ENCODE data around the gene ARHGDIG. TPM values are rescaled to one million over a fixed set of nuclear protein-coding genes. Genes with fewer than 3 reads are reported as not detected.
"Not testable (repeated sequence)": the region's sequence is repeated elsewhere in the genome, so short reads cannot be mapped to it uniquely, and the experiment has no call there.

ARHGDIG gene
- total RNA-seq, 6 experiments from 2014 or later: not detected

GRCh38 chr16:330741-331140 lies 50.4 kb downstream of the ARHGDIG start:
- intact Hi-C loops (cut with DNase I): no loop called here
- H3K36me3 ChIP-seq: no peaks in the 10 kb centered on the region
- WGBS (ENCODE audit: insufficient coverage, low coverage, low lambda C conversion rate, missing lambda C conversion rate): 81% methylated on average over 2 of the region's 2 CpGs
- no peak for DNase-seq
- TF ChIP-seq POLR2A (IDR thresholded peaks at IDR 0.05) (no peak), CTCF (IDR thresholded peaks at IDR 0.05) (no peak)
- H3K27ac ChIP-seq: no peak overlapping the region
- H3K9me3 ChIP-seq: no peaks in the 10 kb centered on the region
- H3K27me3 ChIP-seq: no peaks in the 10 kb centered on the region
- ATAC-seq: no peak
- H3K4me3 ChIP-seq: no peak overlapping the region
- peaks cover 0 to 27% (median 13%) of the 10 kb centered on the region in 4 donors for H3K4me1 ChIP-seq

- H3K4me3 ChIP-seq; H3K27ac ChIP-seq; H3K27me3 ChIP-seq; intact Hi-C loops (cut with DNase I); DNase-seq; H3K36me3 ChIP-seq; ATAC-seq; H3K9me3 ChIP-seq: not testable (repeated sequence)
- WGBS (ENCODE audit: insufficient coverage, low coverage, low lambda C conversion rate, missing lambda C conversion rate): 58% methylated on average over 5 of the region's 6 CpGs
- peaks cover 0 to 27% (median 13%) of the 10 kb centered on the region in 4 donors for H3K4me1 ChIP-seq
These were observed 50.9 kb downstream of the ARHGDIG start for GRCh38 chr16:331181-331814.

Other genes with a start within 250 kb of the ARHGDIG start
- gene POLR3K, start 227.0 kb upstream of the ARHGDIG start, total RNA-seq: 1 to 10 TPM; 3.5 to 6.3 (median 4.3) TPM
- 10 to 100 TPM; 11.7 to 15.9 (median 14.8) TPM for gene SNRNP25, start 226.8 kb upstream of the ARHGDIG start, total RNA-seq
- 10 to 100 TPM in 1 of 6 experiments, 1 to 10 TPM in 5; 5.0 to 14.3 (median 7.1) TPM for gene RHBDF1, start 208.0 kb upstream of the ARHGDIG start, total RNA-seq
- gene MPG, start 202.4 kb upstream of the ARHGDIG start, total RNA-seq: 10 to 100 TPM; 20.7 to 76.4 (median 26.9) TPM
- 10 to 100 TPM; 12.7 to 20.0 (median 13.9) TPM for gene NPRL3, start 141.9 kb upstream of the ARHGDIG start, total RNA-seq
- gene HBZ, start 127.9 kb upstream of the ARHGDIG start, total RNA-seq: under 1 TPM in 1 of 6 experiments, not detected in 5; 0.81 TPM
- gene HBM, start 114.6 kb upstream of the ARHGDIG start, total RNA-seq: 1 to 10 TPM in 4 of 6 experiments, not detected in 2; 1.1 to 8.4 (median 2.0) TPM
- gene HBA2, start 107.7 kb upstream of the ARHGDIG start, total RNA-seq: 100 to 1,000 TPM in 2 of 6 experiments, 10 to 100 TPM in 4; 17.8 to 522 (median 55.9) TPM
- 100 to 1,000 TPM in 3 of 6 experiments, 10 to 100 TPM in 1, 1 to 10 TPM in 2; 8.0 to 789 (median 84.3) TPM for gene HBA1, start 103.9 kb upstream of the ARHGDIG start, total RNA-seq
- under 1 TPM in 1 of 6 experiments, not detected in 5; 0.47 TPM for gene HBQ1, start 100.1 kb upstream of the ARHGDIG start, total RNA-seq
- gene LUC7L, start 51.1 kb upstream of the ARHGDIG start, total RNA-seq: 10 to 100 TPM; 18.9 to 30.2 (median 20.4) TPM
- gene FAM234A, start 45.8 kb upstream of the ARHGDIG start, total RNA-seq: 10 to 100 TPM; 31.7 to 64.8 (median 41.9) TPM
- gene RGS11, start 4.6 kb upstream of the ARHGDIG start, total RNA-seq: 1 to 10 TPM in 1 of 6 experiments, under 1 TPM in 5; 0.37 to 1.3 (median 0.80) TPM
- gene PDIA2, start 2.6 kb downstream of the ARHGDIG start, total RNA-seq: not detected
- 10 to 100 TPM in 3 of 6 experiments, 1 to 10 TPM in 3; 5.5 to 17.4 (median 9.4) TPM for gene AXIN1, start 72.1 kb downstream of the ARHGDIG start, total RNA-seq
- 10 to 100 TPM; 29.9 to 64.7 (median 32.6) TPM for gene MRPL28, start 89.9 kb downstream of the ARHGDIG start, total RNA-seq
- gene PGAP6, start 101.4 kb downstream of the ARHGDIG start, total RNA-seq: 10 to 100 TPM; 24.3 to 44.6 (median 28.0) TPM
- 10 to 100 TPM; 50.3 to 83.6 (median 61.0) TPM for gene NME4, start 116.6 kb downstream of the ARHGDIG start, total RNA-seq
- 100 to 1,000 TPM in 3 of 6 experiments, 10 to 100 TPM in 3; 73.6 to 169 (median 97.0) TPM for gene DECR2, start 121.3 kb downstream of the ARHGDIG start, total RNA-seq
- gene RAB11FIP3, start 145.1 kb downstream of the ARHGDIG start, total RNA-seq: 10 to 100 TPM; 19.5 to 38.3 (median 25.5) TPM
- 10 to 100 TPM; 17.3 to 34.3 (median 23.3) TPM for gene CAPN15, start 247.1 kb downstream of the ARHGDIG start, total RNA-seq

All from right lobe of liver (tissue), 6 donors.